ENCODE measurements around the gene CNDP1. TPM values are rescaled to one million over a fixed set of nuclear protein-coding genes. Genes with fewer than 3 reads are reported as not detected.
A peak's percentile ranks its signal among the peaks of the same experiment; 100 is the strongest.

CNDP1 gene
- polyA plus RNA-seq, 1 of the 3 experiments (the other 2 are of a cell fraction): not detected

GRCh38 chr18:74495581-74496507 is 38.5 kb upstream of the CNDP1 start, which contains the start of gene CNDP2:
Gene CNDP2, plus strand, starts transcription at chr18:74496363. Its CDS starts 3,611 bp downstream, at chr18:74499974.
- Histone ChIP-seq H3K27ac (ENCODE audit: low read depth in 2 of 2, low read length in 1 of 2) (peak within 1 kb of the TSS; percentile 73 to 78), H3K79me2 (ENCODE audit: insufficient read depth) (peaks cover 30% of the 10 kb centered on the region), H3K9me2 (no peaks in the 10 kb centered on the region), H3K9ac (peak within 1 kb of the TSS; percentile 87), H3F3A (replicated peaks; ENCODE audit: insufficient read depth) (no peaks in the 10 kb centered on the region), H3K9me3 (no peaks in the 10 kb centered on the region), H3K4me1 (ENCODE audit: control insufficient read depth in 1 of 2, insufficient read depth in 2 of 2, low read depth in 1 of 2, low read length in 1 of 2) (peaks cover 0 to 4% of the 10 kb centered on the region in 2 experiments; a peak in 1 of 4 replicates), H3K27me3 (ENCODE audit: insufficient read depth) (peaks cover 25% of the 10 kb centered on the region; the same call in 1 of the 2 replicates), H4K20me1 (ENCODE audit: insufficient read depth) (no peaks in the 10 kb centered on the region), H3K36me3 (replicated peaks in 1 of 2; ENCODE audit: control insufficient read depth in 1 of 2, insufficient read depth in 2 of 2, low read length in 1 of 2) (peaks cover 6 to 8% of the 10 kb centered on the region in 2 experiments), H3K4me3 (ENCODE audit: low read depth in 2 of 2, low read length in 1 of 2) (peak within 1 kb of the TSS; percentile 75 to 78), H2AFZ (ENCODE audit: low read depth) (peak within 1 kb of the TSS; percentile 81), H3K4me2 (peak within 1 kb of the TSS; percentile 84)
- ChIA-PET CTCF (interaction anchor here (1.1 to 1.2 kb wide), 3 partner anchors 12 to 154 kb away, joined by 3 to 5 read pairs (median 4); no protein-coding TSS in a partner anchor), POLR2A (interaction anchor here (0.6 to 1.2 kb wide), 3 partner anchors 22 to 304 kb away, joined by 3 read pairs; no protein-coding TSS in a partner anchor)
- WGBS (ENCODE audit: low lambda C conversion rate): 2% methylated on average over 37 of the region's 71 CpGs
- peak; percentile 98 for DNase-seq
- TF ChIP-seq EZH2phosphoT487 (IDR thresholded peaks at IDR 0.05; ENCODE audit: borderline replicate concordance, low read depth) (no peak), RCOR1 (IDR thresholded peaks at IDR 0.05; ENCODE audit: low read length) (no peak), YY1 (IDR thresholded peaks at IDR 0.05; ENCODE audit: low read depth) (no peak; the same call in 1 of the 2 replicates), SIN3A (IDR thresholded peaks at IDR 0.05; ENCODE audit: borderline replicate concordance, low read depth, low read length) (0 out of 2 replicates have a peak, but pooled peaks have one; percentile 41), ELF1 (IDR thresholded peaks at IDR 0.05) (peak; percentile 75), GATA2 (CRISPR knock-in tag; IDR thresholded peaks at IDR 0.05) (no peak), USF1 (IDR thresholded peaks at IDR 0.05; ENCODE audit: borderline replicate concordance, low read depth) (peak; percentile 90), RAD21 (IDR thresholded peaks at IDR 0.05; ENCODE audit: low read length) (no peak), CHD2 (IDR thresholded peaks at IDR 0.05; ENCODE audit: low read length, partially characterized antibody) (peak; percentile 42), MXI1 (IDR thresholded peaks at IDR 0.05; ENCODE audit: low read depth, low read length) (peak; percentile 92), SMC3 (IDR thresholded peaks at IDR 0.05; ENCODE audit: low read depth, low read length) (no peak), TCF12 (IDR thresholded peaks at IDR 0.05) (no peak), IRF3 (IDR thresholded peaks at IDR 0.05; ENCODE audit: low read depth, low read length) (no peak), REST (IDR thresholded peaks at IDR 0.05; ENCODE audit: low read depth, low read length) (no peak), FOXJ3 (CRISPR knock-in tag; IDR thresholded peaks at IDR 0.05) (no peak), ZBTB33 (IDR thresholded peaks at IDR 0.05; ENCODE audit: borderline replicate concordance, low read depth) (no peak), USF2 (IDR thresholded peaks at IDR 0.05; ENCODE audit: borderline replicate concordance, low read depth, low read length) (peak; percentile 61), NRF1 (IDR thresholded peaks at IDR 0.05; ENCODE audit: low read depth, low read length) (peak; percentile 57; the same call in 1 of the 2 replicates), CTCF (IDR thresholded peaks at IDR 0.05) (no peak), JUND (IDR thresholded peaks at IDR 0.05) (no peak), NFIC (IDR thresholded peaks at IDR 0.05; ENCODE audit: borderline replicate concordance) (no peak)
